ENCODE measurements around the gene MYO15B. TPM values are rescaled to one million over a fixed set of nuclear protein-coding genes. Genes with fewer than 3 reads are reported as not detected.

The MYO15B gene
- polyA plus RNA-seq, 1 donor from 2014 or later: 2.4 TPM

- no peaks in the 10 kb centered on the region for H3K36me3 ChIP-seq (ENCODE audit: insufficient read depth, low read length)
- no peak overlapping the region for H3K4me2 ChIP-seq (ENCODE audit: low read length)
- H3K9me3 ChIP-seq (ENCODE audit: low read length): no peaks in the 10 kb centered on the region
- H4K20me1 ChIP-seq (ENCODE audit: insufficient read depth): no peaks in the 10 kb centered on the region
- no peak overlapping the region for H2AFZ ChIP-seq (ENCODE audit: low read depth, low read length)
- no peak overlapping the region for H3K9ac ChIP-seq (ENCODE audit: low read length)
- H3K4me3 ChIP-seq (ENCODE audit: low read length): no peak overlapping the region
- H3K27ac ChIP-seq (ENCODE audit: low read length): no peak overlapping the region
- no peaks in the 10 kb centered on the region for H3K9me2 ChIP-seq (ENCODE audit: insufficient read depth, low read length)
- H3F3A ChIP-seq (ENCODE audit: insufficient read depth, low read length, poor library complexity, severe bottlenecking): no peaks in the 10 kb centered on the region
- no peaks in the 10 kb centered on the region for H3K79me2 ChIP-seq (replicated peaks; ENCODE audit: insufficient read depth, low read length)
- H3K27me3 ChIP-seq (ENCODE audit: insufficient read depth, low read depth, low read length): no peaks in the 10 kb centered on the region
- TF ChIP-seq MXI1 (conservative IDR thresholded peaks at IDR 0.05; ENCODE audit: poor library complexity, severe bottlenecking) (no peak), SMC3 (conservative IDR thresholded peaks at IDR 0.05; ENCODE audit: poor library complexity) (no peak), EZH2 (IDR thresholded peaks at IDR 0.05; ENCODE audit: borderline replicate concordance, insufficient read depth, low read length, poor library complexity, severe bottlenecking) (no peak), TAF1 (IDR thresholded peaks at IDR 0.05; ENCODE audit: low read depth) (no peak), REST (IDR thresholded peaks at IDR 0.05; ENCODE audit: borderline replicate concordance) (no peak), CTCF (IDR thresholded peaks at IDR 0.05; ENCODE audit: poor library complexity, severe bottlenecking) (no peak), EP300 (conservative IDR thresholded peaks at IDR 0.05; ENCODE audit: poor library complexity, severe bottlenecking) (no peak), POLR2AphosphoS5 (IDR thresholded peaks at IDR 0.05) (no peak), RAD21 (conservative IDR thresholded peaks at IDR 0.05) (no peak)
Observed at GRCh38 chr17:75632428-75632827, 44.8 kb downstream of the MYO15B start.

GRCh38 chr17:75632863-75633485 lies 45.4 kb downstream of the MYO15B start, which contains the start of gene SMIM5:
Gene SMIM5 (plus strand): TSS chr17:75633434. CDS start chr17:75640202, 6,768 bp downstream.
- TF ChIP-seq SMC3 (conservative IDR thresholded peaks at IDR 0.05; ENCODE audit: poor library complexity): peak; percentile 79
- TF ChIP-seq RAD21 (conservative IDR thresholded peaks at IDR 0.05): peak; percentile 60
- no peak for TF ChIP-seq EZH2 (IDR thresholded peaks at IDR 0.05; ENCODE audit: borderline replicate concordance, insufficient read depth, low read length, poor library complexity, severe bottlenecking)
- peak; percentile 91 for TF ChIP-seq CTCF (IDR thresholded peaks at IDR 0.05; ENCODE audit: poor library complexity, severe bottlenecking)
- no peak for TF ChIP-seq TAF1 (IDR thresholded peaks at IDR 0.05; ENCODE audit: low read depth)
- no peak for TF ChIP-seq MXI1 (conservative IDR thresholded peaks at IDR 0.05; ENCODE audit: poor library complexity, severe bottlenecking)
- H3K27ac ChIP-seq (ENCODE audit: low read length): no peak within 1 kb of the TSS
- peak within 1 kb of the TSS; percentile 45 for H3K4me3 ChIP-seq (ENCODE audit: low read length)
- H3K79me2 ChIP-seq (replicated peaks; ENCODE audit: insufficient read depth, low read length): no peaks in the 10 kb centered on the region
- no peak within 1 kb of the TSS for H3K4me2 ChIP-seq (ENCODE audit: low read length)
- H3K9me3 ChIP-seq (ENCODE audit: low read length): no peaks in the 10 kb centered on the region
- no peaks in the 10 kb centered on the region for H3K27me3 ChIP-seq (ENCODE audit: insufficient read depth, low read depth, low read length)
- H3K9me2 ChIP-seq (ENCODE audit: insufficient read depth, low read length): no peaks in the 10 kb centered on the region
- no peaks in the 10 kb centered on the region for H4K20me1 ChIP-seq (ENCODE audit: insufficient read depth)
- H3K36me3 ChIP-seq (ENCODE audit: insufficient read depth, low read length): no peaks in the 10 kb centered on the region
- peak within 1 kb of the TSS; percentile 21 for H3K9ac ChIP-seq (ENCODE audit: low read length)
- no peak within 1 kb of the TSS for H2AFZ ChIP-seq (ENCODE audit: low read depth, low read length)
- H3F3A ChIP-seq (ENCODE audit: insufficient read depth, low read length, poor library complexity, severe bottlenecking): no peaks in the 10 kb centered on the region
